CD4-positive, alpha-beta T cell (primary cell): ENCODE data around the gene TMEM63A. TPM values are rescaled to one million over a fixed set of nuclear protein-coding genes. Genes with fewer than 3 reads are reported as not detected.

Experiments used
- ATAC-seq: fragments of 200-7000 bp; cut with Tn5 transposase; one replicate; pipeline ENCODE4 v1.10.0; 2022; ENCODE audit warnings: mild to moderate bottlenecking; ENCODE audit not compliant: poor library complexity
- CTCF ChIA-PET: fragments of 350-600 bp; sonication (Branson Sonifier 250); formaldehyde crosslinking; loops from one replicate; lab custom pipeline; 2021; ENCODE audit warnings: antibody characterized with exemption, inconsistent platforms; lab: Charles Lee
- POLR2A ChIA-PET: fragments of 350-600 bp; sonication (Branson Sonifier 250); formaldehyde crosslinking; loops from one replicate; lab custom pipeline; 2021; ENCODE audit warnings: antibody characterized with exemption, inconsistent platforms; lab: Charles Lee
- DNase-seq, 14 experiments: peaks; one replicate each; pipeline ENCODE4 v3.0.0-alpha.2; 2013 to 2020; ENCODE audit warnings: mixed read lengths in 2 of 14
- H3K27ac ChIP-seq, 2 donors: one replicate each; pipeline versions ENCODE4 v1.5.1 to v1.7.0; 2013; ENCODE audit warnings: low read length in 2 of 2, low read depth in 1 of 2, mild to moderate bottlenecking in 1 of 2
- H3K27me3 ChIP-seq, 2 experiments: 1 replicate in 1 of 2; 2 replicates in 1 of 2; pipeline versions ENCODE4 v1.6.1 to v1.7.0; 2013; ENCODE audit warnings: low read length in 2 of 2, control low read depth in 1 of 2, mild to moderate bottlenecking in 1 of 2, moderate library complexity in 1 of 2; ENCODE audit not compliant: insufficient read depth in 2 of 2, control insufficient read depth in 1 of 2
- H3K36me3 ChIP-seq: one replicate; pipeline ENCODE4 v1.6.1; 2013; ENCODE audit warnings: low read length, control low read depth; ENCODE audit not compliant: insufficient read depth
- H3K4me1 ChIP-seq: one replicate; pipeline ENCODE4 v1.6.1; 2013; ENCODE audit warnings: low read length, control low read depth; ENCODE audit not compliant: insufficient read depth
- H3K4me3 ChIP-seq: one replicate; pipeline ENCODE4 v1.5.1; 2013; ENCODE audit warnings: mild to moderate bottlenecking, low read length, moderate library complexity
- H3K9me3 ChIP-seq, 2 experiments: 1 replicate in 1 of 2; 2 replicates in 1 of 2; pipeline versions ENCODE4 v1.6.1 to v1.7.0; 2013; ENCODE audit warnings: low read length in 2 of 2, mild to moderate bottlenecking in 2 of 2, control low read depth in 1 of 2, moderate library complexity in 1 of 2; ENCODE audit not compliant: control insufficient read depth in 1 of 2, insufficient read depth in 1 of 2
- H3K27ac Mint-ChIP-seq: one replicate; pipeline ENCODE4 v1.8.0; 2020; ENCODE audit warnings: mixed read lengths
- H3K27me3 Mint-ChIP-seq: one replicate; pipeline ENCODE4 v1.8.0; 2021; ENCODE audit warnings: mixed read lengths
- H3K36me3 Mint-ChIP-seq: one replicate; pipeline ENCODE4 v1.8.0; 2021; ENCODE audit warnings: low read depth, mixed read lengths
- H3K4me1 Mint-ChIP-seq: one replicate; pipeline ENCODE4 v1.8.0; 2021; ENCODE audit warnings: low read depth, mixed read lengths
- H3K4me3 Mint-ChIP-seq: one replicate; pipeline ENCODE4 v1.8.0; 2020; ENCODE audit warnings: mild to moderate bottlenecking, mixed read lengths
- H3K9me3 Mint-ChIP-seq: one replicate; pipeline ENCODE4 v1.8.0; 2020; ENCODE audit warnings: mixed read lengths
- intact Hi-C, 2 experiments: fragments of 100-400 bp; cut with DNase I in 1 of 2; cut with micrococcal nuclease in 1 of 2; formaldehyde crosslinking; loops; one replicate each; pipeline versions ENCODE4 v1.15.1 to v1.9.0; 2023 to 2025; cut with DNase I, micrococcal nuclease
- total RNA-seq, 174 experiments: library from RNA in 2 of 174; stranded (reverse) in 2 of 174; gene quantifications; one replicate each; pipeline ENCODE4 v1.2.3 and lab custom pipeline; 2021 to 2026
- TF ChIP-seq, protein P1 (sequence below): fragments of 200-600 bp; IDR thresholded peaks from one replicate; pipeline ENCODE4 v1.8.0; 2022; ENCODE audit warnings: antibody characterized with exemption, mild to moderate bottlenecking

The TMEM63A gene
- total RNA-seq, 2 experiments from 2014 or later = 199 to 204 TPM

DNA sequence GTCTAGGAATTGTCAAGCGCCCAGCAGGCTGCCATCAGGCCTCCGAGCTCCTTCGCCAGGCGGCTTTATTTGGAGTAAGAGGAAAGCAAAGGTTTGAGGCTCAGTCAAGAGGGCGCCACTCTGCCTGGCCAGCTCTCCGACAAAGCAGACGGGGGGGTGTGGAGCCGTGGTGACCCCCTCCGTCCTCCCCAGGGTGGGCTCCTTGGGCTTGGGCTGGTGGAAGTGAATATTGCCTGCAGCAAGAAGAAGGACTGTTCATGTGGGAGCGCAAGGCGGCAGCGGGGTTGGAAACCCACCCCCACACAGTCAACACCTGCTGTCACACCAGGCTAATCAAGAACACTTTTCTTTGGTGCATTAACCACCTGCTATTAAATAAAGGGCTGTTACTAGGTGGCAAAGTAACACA lies 57.6 kb downstream of the TMEM63A start:
- ChIA-PET POLR2A (interaction anchor here (1.1 kb wide), 1 partner anchor 10 kb away, joined by 4 read pairs; no protein-coding TSS in a partner anchor), CTCF (no interaction called here)
- Mint-ChIP-seq H3K4me1 (no peaks in the 10 kb centered on the region), H3K27me3 (no peaks in the 10 kb centered on the region), H3K27ac (no peak overlapping the region), H3K36me3 (no peaks in the 10 kb centered on the region), H3K9me3 (no peaks in the 10 kb centered on the region), H3K4me3 (no peak overlapping the region)
- DNase-seq (no peak), ATAC-seq (no peak)
- no peak overlapping the region for H3K27ac ChIP-seq
- intact Hi-C loops = no loop called here
- TF ChIP-seq, protein P1, sequence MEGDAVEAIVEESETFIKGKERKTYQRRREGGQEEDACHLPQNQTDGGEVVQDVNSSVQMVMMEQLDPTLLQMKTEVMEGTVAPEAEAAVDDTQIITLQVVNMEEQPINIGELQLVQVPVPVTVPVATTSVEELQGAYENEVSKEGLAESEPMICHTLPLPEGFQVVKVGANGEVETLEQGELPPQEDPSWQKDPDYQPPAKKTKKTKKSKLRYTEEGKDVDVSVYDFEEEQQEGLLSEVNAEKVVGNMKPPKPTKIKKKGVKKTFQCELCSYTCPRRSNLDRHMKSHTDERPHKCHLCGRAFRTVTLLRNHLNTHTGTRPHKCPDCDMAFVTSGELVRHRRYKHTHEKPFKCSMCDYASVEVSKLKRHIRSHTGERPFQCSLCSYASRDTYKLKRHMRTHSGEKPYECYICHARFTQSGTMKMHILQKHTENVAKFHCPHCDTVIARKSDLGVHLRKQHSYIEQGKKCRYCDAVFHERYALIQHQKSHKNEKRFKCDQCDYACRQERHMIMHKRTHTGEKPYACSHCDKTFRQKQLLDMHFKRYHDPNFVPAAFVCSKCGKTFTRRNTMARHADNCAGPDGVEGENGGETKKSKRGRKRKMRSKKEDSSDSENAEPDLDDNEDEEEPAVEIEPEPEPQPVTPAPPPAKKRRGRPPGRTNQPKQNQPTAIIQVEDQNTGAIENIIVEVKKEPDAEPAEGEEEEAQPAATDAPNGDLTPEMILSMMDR = no peak
- no peak overlapping the region for H3K4me3 ChIP-seq
- H3K36me3 ChIP-seq = no peaks in the 10 kb centered on the region
- H3K27me3 ChIP-seq = no peaks in the 10 kb centered on the region
- no peaks in the 10 kb centered on the region for H3K9me3 ChIP-seq
- H3K4me1 ChIP-seq = no peaks in the 10 kb centered on the region

DNA sequence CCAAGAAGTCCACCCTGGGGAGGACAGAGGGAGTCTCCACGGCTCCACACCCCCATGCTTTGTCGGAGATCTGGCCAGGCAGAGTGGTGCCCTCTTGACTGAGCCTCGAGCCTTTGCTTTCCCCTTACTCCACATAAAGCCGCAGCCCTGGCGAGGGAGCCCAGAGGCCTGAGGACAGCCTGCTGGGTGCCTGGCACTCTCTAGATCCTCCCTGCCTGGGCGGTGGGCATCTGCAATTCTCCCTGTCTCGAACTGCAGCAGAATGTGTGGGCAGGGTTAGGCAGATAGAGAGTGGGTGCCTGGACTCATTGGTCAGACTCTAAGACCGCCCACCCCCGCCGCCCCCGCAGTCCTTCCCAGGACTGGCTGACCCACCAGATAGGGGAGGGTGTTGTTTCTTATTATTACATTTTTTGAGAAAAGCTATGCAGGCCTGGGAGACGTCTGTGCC lies 58.3 kb downstream of the TMEM63A start:
- Histone ChIP-seq H3K27ac (no peak overlapping the region), H3K9me3 (no peaks in the 10 kb centered on the region), H3K36me3 (no peaks in the 10 kb centered on the region), H3K27me3 (no peaks in the 10 kb centered on the region), H3K4me3 (no peak overlapping the region), H3K4me1 (no peaks in the 10 kb centered on the region)
- H3K27me3 Mint-ChIP-seq = no peaks in the 10 kb centered on the region
- ChIA-PET CTCF (no interaction called here), POLR2A (no interaction called here)
- no peak overlapping the region for H3K4me3 Mint-ChIP-seq
- TF ChIP-seq, protein P1 = no peak
- no peak for ATAC-seq
- DNase-seq = no peak
- no peaks in the 10 kb centered on the region for H3K36me3 Mint-ChIP-seq
- no peaks in the 10 kb centered on the region for H3K9me3 Mint-ChIP-seq
- intact Hi-C loops = no loop called here
- H3K27ac Mint-ChIP-seq = no peak overlapping the region
- H3K4me1 Mint-ChIP-seq = no peaks in the 10 kb centered on the region

DNA sequence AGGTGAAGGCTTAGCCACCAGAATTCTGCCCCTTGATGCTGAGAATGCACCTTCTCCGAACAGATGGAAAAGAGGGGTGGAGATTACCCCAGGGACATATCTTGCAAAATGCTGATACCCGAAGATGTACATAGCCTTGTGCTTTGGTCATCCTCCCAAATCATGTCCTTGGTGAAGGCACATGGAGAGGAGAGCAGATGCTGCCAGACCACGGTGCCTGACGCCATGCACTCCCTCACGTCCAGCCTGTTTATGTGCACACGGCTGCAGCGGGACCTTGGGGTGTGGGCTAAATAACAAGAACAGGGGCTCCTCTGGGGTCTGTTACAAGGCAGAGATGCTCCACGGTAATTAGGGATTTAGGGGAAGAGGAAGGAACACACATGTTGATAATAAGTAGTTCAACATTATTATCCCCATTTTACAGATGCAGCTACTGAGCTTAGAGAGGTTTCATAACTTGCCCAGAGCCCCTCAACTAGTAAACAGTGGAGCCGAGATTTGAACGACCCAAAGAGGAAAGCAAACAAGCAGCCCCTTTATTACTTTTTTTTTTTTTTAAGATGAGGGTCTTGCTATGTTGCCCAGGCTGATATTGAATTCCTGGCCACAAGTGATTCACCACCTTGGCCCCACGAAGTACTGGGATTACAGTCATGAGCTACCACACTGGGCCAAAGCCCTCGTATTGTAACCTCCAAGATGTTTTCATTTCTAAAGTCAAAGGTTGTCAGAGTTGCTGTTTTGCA lies 59.4 kb downstream of the TMEM63A start:
- no peaks in the 10 kb centered on the region for H3K27me3 ChIP-seq
- TF ChIP-seq, protein P1 = no peak

More for the DNA sequence above, 59.4 kb downstream of the TMEM63A start:
- no peaks in the 10 kb centered on the region for H3K9me3 Mint-ChIP-seq
- no peak overlapping the region for H3K27ac Mint-ChIP-seq
- Histone ChIP-seq H3K4me3 (no peak overlapping the region), H3K36me3 (no peaks in the 10 kb centered on the region), H3K27ac (no peak overlapping the region), H3K9me3 (no peaks in the 10 kb centered on the region), H3K4me1 (no peaks in the 10 kb centered on the region)
- no peaks in the 10 kb centered on the region for H3K27me3 Mint-ChIP-seq
- H3K4me3 Mint-ChIP-seq = no peak overlapping the region
- ChIA-PET POLR2A (no interaction called here), CTCF (no interaction called here)
- peak in 1 of 14 experiments; percentile 6 for DNase-seq
- no peaks in the 10 kb centered on the region for H3K4me1 Mint-ChIP-seq
- H3K36me3 Mint-ChIP-seq = no peaks in the 10 kb centered on the region
- intact Hi-C loops = no loop called here
- ATAC-seq = no peak
